HG02970 (cell line): Measurements from ENCODE around the gene TRAF3.
"Not testable (repeated sequence)": the region's sequence is repeated elsewhere in the genome, so short reads cannot be mapped to it uniquely, and the experiment has no call there.

Experiments used
- ATAC-seq: cut with Tn5 transposase; IDR thresholded peaks from one replicate; pipeline ENCODE4 v1.9.1; 2021; ENCODE audit warnings: mild to moderate bottlenecking, moderate library complexity, moderate number of reproducible peaks; ENCODE audit not compliant: unreplicated experiment, low FRiP score

The TRAF3 gene

GRCh38 chr14:102826161-102826560, 48.9 kb downstream of the TRAF3 start:
- no peak for ATAC-seq

GRCh38 chr14:102826751-102827675, 49.8 kb downstream of the TRAF3 start:
- no peak for ATAC-seq

GRCh38 chr14:102827716-102828115, 50.5 kb downstream of the TRAF3 start:
- ATAC-seq, result no peak

- ATAC-seq, result no peak
Measured at GRCh38 chr14:102828151-102828550, 50.9 kb downstream of the TRAF3 start.

- no peak for ATAC-seq
Measured at GRCh38 chr14:102829016-102829548, 51.8 kb downstream of the TRAF3 start.

- no peak for ATAC-seq
Measured at GRCh38 chr14:102830474-102831045, 53.3 kb downstream of the TRAF3 start.

- no peak for ATAC-seq
Measured at GRCh38 chr14:102831163-102831804, 54.0 kb downstream of the TRAF3 start.

- ATAC-seq, result no peak
Measured at GRCh38 chr14:102833341-102833740, 56.1 kb downstream of the TRAF3 start.

- no peak for ATAC-seq
Measured at GRCh38 chr14:102833991-102834390, 56.7 kb downstream of the TRAF3 start.

GRCh38 chr14:102835959-102836358, 58.7 kb downstream of the TRAF3 start:
- no peak for ATAC-seq

GRCh38 chr14:102837120-102837519, 59.9 kb downstream of the TRAF3 start:
- not testable (repeated sequence) for ATAC-seq

GRCh38 chr14:102838501-102838900, 61.3 kb downstream of the TRAF3 start:
- no peak for ATAC-seq

GRCh38 chr14:102840115-102840514, 62.9 kb downstream of the TRAF3 start:
- no peak for ATAC-seq

GRCh38 chr14:102840771-102841528, 63.7 kb downstream of the TRAF3 start:
- ATAC-seq, result no peak

GRCh38 chr14:102848830-102849525, 71.7 kb downstream of the TRAF3 start:
- ATAC-seq, result no peak

- ATAC-seq, result no peak
Measured at GRCh38 chr14:102849526-102850379, 72.5 kb downstream of the TRAF3 start.

- ATAC-seq, result no peak
Measured at GRCh38 chr14:102853648-102854047, 76.4 kb downstream of the TRAF3 start.

GRCh38 chr14:102854091-102854703, 76.9 kb downstream of the TRAF3 start:
- no peak for ATAC-seq
